Left cardiac atrium (tissue), 4 donors: Measurements from ENCODE around the gene CTSK. TPM values are rescaled to one million over a fixed set of nuclear protein-coding genes. Genes with fewer than 3 reads are reported as not detected.
"Not testable (repeated sequence)": the region's sequence is repeated elsewhere in the genome, so short reads cannot be mapped to it uniquely, and the experiment has no call there.

Source experiments
- ATAC-seq, 2 donors: fragments of 200-7000 bp; cut with Tn5 transposase; one replicate each; pipeline ENCODE4 v1.9.1; 2020; ENCODE audit warnings: mild to moderate bottlenecking in 2 of 2, moderate library complexity in 2 of 2
- DNase-seq: peaks from one replicate; pipeline ENCODE4 v3.0.0-alpha.2; 2020
- intact Hi-C, 2 donors: fragments of 100-400 bp; cut with DNase I; formaldehyde crosslinking; loops; one replicate each; pipeline versions ENCODE4 v1.14.1 to v1.15.1; 2022 to 2023
- total RNA-seq, 2 donors: library from RNA; stranded (reverse); fragmentation: NEBNext Ultra II Directional; extraction: Animal tissue kit (Norgen Biotek cat#: 25700); gene quantifications; one replicate each; pipeline ENCODE4 v1.2.1, GENCODE V29; 2021
- donor health status: DM: no; HTN: yes; CAD: no.
- donor health status: DM: no; HTN: yes; CAD: no; lungs with severe emphysema.
- donor health status: DM: yes; HTN: yes; CAD: no.
- donor health status: Dilated cardiomyopathy.

The CTSK gene
- total RNA-seq, 2 donors from 2014 or later = 17.5 to 18.4 TPM

DNA sequence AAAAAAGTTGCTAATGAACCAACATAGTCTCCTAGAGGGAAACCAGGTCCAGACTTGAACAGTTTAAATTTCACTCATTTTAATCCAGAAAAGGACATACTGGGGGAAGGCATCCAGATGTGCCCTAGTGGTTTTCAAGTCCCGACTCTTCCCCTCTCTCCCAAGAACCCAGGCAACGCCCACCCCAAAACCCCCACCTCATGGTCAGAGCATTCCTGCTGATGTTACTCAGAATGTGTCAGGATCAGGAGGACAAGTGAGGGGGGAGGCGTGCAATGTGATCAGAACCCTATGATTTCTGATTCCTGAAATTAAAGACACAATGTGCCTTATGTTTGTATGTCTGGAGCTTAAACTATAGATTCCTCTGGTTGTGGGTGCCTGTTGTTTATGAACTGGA lies 1.6 kb upstream of the CTSK start:
- no peak for DNase-seq
- no peak for ATAC-seq
- intact Hi-C loops = loop anchor here in 1 of 2 donors (10.0 kb wide), 1 partner anchor 245 kb away; no protein-coding TSS in a partner anchor

DNA sequence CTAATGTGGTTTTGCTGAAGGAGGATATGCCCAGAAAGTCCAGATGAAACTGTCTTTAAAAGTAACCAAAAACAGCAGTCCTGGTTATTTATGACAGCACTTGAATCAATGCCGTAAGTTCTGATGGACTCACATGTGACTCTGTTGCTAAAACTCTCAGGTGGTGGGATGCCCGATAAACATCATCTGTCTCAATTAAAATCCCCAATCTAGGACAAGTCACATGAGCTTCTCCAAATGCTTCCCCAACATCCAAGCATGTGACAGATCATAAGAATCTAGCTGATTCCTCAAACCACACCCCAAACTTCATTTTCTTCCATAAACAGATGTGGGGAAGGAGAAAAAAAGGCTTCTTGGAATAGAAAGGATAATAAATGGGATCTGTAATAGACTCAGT lies 786 bp upstream of the CTSK start:
- ATAC-seq (no peak), DNase-seq (no peak)
- intact Hi-C loops = no loop called here

DNA sequence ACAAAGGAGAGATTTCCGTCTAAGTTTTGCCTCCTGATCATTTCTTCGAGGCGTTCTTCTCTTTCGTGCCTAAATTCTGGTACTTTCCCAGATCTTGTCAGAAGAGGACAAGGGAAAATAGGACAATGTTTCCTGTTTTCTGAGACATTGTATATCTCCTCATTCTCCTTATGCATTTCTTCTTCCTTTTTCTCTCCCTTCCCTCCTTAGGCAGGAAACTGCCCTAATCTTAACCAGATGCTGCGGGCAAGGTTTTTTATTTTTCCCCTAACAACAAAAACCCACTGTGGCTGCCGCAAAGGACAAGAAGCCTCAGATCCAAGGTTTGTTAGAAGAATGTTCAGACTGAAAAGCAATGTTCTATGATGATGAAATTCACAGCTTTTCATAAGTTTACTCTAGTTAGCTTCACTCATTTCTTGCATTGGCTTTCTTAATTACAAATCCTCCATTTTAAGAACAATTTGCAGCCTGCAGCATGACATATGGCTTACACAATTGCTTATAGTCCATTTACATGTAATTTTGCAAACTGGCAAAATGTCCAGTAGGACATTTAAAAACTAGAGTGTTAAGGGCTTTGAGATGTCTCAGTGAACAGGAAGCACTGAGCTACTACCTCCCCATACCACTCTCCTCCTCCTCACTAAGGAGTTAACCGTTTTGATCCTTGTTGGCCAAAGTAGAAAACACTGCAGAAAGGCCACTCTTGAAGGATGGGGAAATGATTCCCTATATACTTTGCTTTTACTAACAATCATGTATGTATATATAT lies 624 bp downstream of the CTSK start:
- ATAC-seq (peak in 1 of 2 donors; percentile 32), DNase-seq (no peak)
- intact Hi-C loops = no loop called here

DNA sequence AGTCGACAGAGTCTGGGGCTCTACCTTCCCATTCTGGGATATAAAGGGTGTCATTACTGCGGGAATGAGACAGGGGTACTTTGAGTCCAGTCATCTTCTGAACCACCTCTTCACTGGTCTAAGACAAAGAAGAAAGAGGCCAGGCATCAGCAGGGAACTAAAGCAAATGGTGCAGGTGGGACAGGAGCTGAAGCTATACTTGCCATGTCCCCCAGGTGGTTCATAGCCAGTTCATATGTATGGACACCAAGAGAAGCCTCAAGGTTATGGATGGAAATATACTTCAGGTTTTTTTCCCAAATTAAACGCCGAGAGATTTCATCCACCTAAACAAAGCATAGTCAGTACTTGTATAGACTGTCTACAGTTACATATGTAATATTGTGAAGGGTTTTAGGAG lies 2.2 kb downstream of the CTSK start:
- ATAC-seq = no peak
- no peak for DNase-seq
- intact Hi-C loops = no loop called here

DNA sequence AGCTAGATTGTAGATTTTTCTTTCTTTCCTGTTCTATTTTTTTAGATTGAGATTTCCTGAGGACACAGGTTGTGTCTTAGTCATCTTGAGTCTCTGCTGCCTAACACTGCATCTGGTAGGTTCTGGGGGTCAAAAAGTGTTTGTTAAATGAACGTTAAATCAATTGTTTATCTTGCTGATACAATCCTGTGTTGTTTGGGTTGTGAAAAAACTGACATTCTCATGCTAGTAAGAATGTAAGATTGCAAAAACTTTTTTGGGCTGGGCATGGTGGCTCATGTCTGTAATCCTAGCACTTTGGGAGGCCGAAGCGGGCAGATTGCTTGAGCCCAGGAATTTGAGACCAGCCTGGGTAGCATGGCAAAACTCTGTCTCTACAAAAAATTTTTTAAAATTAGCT lies 3.4 kb downstream of the CTSK start:
- intact Hi-C loops = no loop called here
- no peak for DNase-seq
- no peak for ATAC-seq

DNA sequence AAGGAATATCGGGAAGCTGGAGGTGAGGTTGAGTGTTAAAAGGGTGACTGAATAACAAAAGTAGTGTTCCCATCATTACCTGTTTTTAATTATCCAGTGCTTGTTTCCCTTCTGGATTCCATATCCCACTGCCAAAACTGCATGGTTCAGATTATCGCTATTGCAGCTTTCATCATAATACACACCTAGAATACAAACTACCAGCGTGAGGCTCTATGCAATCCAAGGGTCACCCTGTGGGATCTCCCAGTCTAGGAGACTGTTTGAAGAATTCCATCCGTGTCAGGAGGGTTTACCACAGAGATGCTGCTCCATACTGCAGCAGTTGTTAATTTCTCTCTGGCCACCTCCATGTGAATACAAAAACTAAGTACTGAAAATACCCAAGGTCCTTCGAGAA lies 9.0 kb downstream of the CTSK start:
- ATAC-seq (no peak), DNase-seq (no peak)
- intact Hi-C loops = loop anchor here in 1 of 2 donors (10.0 kb wide), 1 partner anchor 106 kb away; no protein-coding TSS in a partner anchor

DNA sequence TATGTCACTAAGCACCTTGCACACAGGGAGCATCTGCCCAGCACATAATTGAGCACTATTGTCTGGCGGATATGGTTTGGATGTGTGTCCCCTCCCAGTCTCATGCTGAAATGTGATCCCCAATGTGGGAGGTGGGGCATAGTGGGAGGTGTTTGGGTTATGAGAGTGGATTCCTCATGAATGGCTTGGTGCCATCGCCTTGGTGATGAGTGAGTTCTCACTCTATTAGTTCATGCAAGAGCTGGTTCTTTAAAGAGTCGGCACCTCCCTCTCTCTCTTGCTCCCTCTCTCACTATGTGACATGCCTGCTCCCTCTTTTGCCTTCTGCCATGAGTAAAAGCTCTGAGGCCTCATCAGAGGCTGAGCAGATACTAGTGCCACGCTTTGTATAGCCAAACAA lies 9.5 kb downstream of the CTSK start:
- intact Hi-C loops = loop anchor here in 1 of 2 donors (10.0 kb wide), 1 partner anchor 106 kb away; no protein-coding TSS in a partner anchor
- DNase-seq (no peak), ATAC-seq (no peak)

DNA sequence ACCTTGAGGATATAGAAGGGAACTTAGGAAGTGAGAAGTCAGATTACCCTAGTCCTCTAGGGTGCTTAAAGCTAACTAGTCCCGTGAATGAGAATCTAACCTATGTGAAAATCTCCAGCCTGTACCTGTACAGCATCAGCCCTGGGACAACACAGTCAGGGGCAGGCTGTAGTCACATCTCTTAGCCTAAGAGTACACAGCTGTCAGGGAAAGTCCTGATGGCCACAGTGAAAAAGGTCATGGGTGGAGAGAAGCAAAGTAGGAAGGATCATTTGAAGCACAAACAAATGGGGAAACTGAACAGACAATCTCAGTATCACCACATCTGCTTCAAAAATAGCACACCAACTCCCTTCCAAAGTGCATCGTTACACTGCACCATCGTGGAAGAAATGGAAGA lies 11.7 kb downstream of the CTSK start:
- no peak for ATAC-seq
- intact Hi-C loops = loop anchor here in 1 of 2 donors (10.0 kb wide), 1 partner anchor 108 kb away; no protein-coding TSS in a partner anchor
- no peak for DNase-seq

DNA sequence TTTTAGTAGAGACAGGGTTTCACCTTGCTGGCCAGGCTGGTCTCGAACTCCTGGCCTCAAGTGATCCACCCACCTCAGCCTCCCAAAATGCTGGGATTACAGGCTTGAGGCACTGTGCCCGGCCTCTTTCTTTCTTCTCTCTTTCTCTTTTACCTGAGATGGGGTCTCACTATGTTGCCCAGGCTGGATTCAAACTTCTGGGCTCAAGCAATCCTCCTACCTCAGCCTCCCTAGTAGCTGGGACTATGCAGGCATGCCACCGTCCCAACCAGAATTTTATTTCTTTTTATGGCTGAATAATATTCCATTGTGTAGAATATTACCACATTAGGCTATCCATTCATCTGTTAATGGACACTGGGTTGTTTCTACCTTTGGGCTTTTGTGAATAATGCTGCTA lies 14.3 kb downstream of the CTSK start:
- DNase-seq, ATAC-seq: not testable (repeated sequence)
- intact Hi-C loops = loop anchor here in 1 of 2 donors (10.0 kb wide), 1 partner anchor 111 kb away; no protein-coding TSS in a partner anchor

DNA sequence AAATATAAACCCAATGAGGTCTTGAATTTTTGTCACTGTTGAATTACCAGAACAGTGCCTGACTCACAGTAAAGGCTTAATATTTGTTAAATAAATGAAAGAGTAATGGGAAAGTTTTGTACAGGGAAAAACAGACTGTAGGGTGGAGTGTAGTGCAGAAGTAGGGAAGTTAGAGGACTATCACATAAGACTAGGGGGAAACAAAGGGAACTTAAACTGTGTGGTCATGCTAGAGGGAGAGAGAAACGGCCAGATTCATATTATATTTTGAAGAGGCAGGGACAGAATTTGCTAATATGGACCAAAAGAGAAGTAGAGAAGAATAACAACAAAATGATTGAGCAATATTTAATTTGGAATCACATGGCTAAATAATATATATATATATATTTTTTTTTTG lies 14.8 kb downstream of the CTSK start:
- ATAC-seq = no peak
- DNase-seq = no peak
- intact Hi-C loops = loop anchor here in 1 of 2 donors (10.0 kb wide), 1 partner anchor 112 kb away; no protein-coding TSS in a partner anchor

DNA sequence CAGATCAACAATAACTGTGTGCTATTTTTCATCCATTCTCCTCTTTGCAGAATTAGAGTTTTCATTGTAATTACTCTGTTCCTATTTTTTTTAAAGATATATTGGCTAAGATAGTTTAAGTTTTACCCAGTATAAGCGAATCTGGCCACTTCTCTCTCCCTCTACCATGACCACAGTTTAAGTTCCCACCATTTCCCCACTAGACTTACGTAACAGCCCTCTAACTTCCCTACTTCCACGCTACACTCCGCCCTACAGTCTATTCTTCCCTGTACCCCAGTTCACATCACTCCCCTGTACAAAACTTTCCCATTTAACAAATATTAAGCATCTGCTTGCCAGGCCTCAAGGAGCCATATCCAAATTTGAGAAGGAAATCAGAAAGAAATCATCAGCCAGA lies 16.5 kb downstream of the CTSK start:
- ATAC-seq (peak in 1 of 2 donors; percentile 67), DNase-seq (no peak)
- intact Hi-C loops = loop anchor here in 1 of 2 donors (10.0 kb wide), 1 partner anchor 113 kb away; no protein-coding TSS in a partner anchor

DNA sequence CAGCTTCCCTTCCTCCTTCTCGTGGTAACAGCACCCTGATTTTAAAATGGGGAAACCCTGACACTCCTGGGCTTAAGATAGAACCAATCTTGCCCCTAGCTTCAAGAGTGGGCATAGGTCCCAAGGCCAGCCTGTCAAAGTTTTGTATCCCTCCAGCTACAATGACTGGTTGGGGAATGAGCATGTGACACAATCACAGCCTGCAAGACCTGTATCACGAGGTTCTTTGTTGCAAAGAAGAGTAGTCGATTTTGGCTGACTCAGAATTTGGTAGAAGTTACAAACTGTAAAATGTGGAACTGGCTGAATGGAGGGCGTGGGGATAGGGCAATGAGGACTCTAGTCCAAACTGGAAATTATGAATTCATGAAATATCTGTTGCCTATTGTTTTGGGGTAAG lies 18.7 kb downstream of the CTSK start:
- no peak for DNase-seq
- peak; percentile 41 to 54 for ATAC-seq
- intact Hi-C loops = no loop called here

DNA sequence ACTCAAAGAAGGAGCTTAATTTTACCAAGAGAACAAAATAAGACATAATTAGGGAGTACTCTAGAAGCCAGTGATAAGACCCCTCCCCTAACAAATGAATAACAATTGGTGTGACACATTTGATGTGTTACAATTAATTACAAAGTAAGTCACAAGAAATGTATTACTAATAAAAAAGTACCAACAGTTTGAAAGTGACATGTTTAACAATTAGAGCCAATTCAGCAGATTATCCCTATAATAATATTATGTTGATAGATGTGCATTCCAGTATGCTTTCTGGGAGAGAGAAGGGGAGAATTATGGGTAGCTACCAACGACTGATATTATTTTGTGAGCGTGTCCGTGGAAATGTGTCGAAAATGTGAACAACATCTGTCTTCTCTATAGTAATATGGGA lies 19.1 kb downstream of the CTSK start:
- intact Hi-C loops = no loop called here
- DNase-seq (no peak), ATAC-seq (no peak)

DNA sequence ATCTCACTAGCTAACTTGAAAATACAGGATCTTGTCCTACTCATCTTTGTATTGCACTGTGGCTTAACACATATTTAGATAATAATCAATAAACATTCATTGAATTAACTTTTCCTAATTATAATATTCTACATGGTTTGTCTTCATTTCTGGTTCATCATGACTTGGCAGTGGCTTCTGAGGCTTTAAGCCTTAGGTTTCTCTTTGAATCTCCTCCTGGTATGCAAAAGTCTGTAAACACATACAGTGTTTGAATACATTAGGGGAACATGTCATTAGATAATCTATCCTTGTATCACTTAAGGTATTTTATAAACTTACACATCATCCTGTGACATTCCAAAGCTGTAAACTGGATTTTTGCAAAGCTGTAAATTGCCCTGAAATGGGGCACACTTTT lies 20.6 kb downstream of the CTSK start:
- intact Hi-C loops = no loop called here
- DNase-seq (no peak), ATAC-seq (no peak)

DNA sequence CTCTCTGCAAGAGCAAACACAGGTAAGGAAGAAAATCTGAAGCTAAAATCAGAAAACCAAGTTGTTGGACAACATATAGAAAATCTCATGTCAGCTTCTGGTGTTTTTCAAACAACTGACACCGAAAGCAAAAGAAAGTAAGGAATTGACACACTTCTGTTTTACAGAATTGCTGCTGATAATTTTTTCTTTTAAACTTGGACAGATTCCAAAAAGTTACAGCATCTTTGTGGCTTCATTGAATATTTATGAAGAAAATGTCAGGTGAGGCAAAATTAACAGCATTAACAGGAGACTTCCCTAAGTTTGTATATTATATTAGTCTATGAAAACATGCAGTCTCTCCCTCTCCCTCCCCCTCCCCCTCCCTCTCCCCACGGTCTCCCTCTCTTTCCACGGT lies 27.6 kb downstream of the CTSK start:
- ATAC-seq (no peak), DNase-seq (no peak)
- intact Hi-C loops = no loop called here

DNA sequence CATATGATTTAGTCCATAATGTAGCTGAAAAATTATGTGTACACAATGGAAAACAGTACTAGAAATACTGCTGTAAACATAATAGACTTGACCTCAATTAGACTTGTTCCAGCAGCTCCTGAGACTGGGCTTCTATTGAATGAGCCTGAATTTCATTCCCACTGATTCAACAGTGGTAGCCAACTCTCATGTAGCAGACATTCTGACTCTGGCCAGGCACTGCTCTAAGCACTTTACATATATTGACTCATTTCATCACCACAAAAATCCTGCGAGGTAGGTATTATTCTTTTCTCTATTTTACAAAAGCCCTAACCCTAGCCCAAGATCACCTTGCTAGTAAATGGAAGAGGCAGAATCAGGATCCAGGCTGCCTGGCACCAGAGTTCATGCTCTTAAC lies 29.7 kb downstream of the CTSK start:
- no peak for DNase-seq
- intact Hi-C loops = no loop called here
- ATAC-seq = no peak

DNA sequence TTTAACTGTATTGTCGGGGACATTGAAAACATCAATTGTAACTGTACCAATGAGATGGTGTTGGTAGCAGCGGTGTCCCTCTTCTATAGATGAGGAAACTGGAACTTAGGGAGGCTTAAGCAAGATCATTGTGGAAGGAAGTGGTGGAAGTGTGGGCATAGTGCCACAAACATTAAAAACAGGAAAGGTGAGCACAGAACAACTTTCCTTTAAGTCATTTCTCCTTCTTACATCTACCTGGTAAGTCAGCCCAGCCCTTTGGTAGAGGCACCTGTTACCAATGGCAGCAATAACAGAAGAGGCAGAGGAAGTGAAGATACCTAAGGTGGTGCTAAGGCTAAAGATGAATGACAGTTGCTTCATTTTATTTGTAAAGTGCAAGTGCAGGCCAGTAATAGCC lies 30.5 kb downstream of the CTSK start:
- intact Hi-C loops = no loop called here
- ATAC-seq (no peak), DNase-seq (no peak)

DNA sequence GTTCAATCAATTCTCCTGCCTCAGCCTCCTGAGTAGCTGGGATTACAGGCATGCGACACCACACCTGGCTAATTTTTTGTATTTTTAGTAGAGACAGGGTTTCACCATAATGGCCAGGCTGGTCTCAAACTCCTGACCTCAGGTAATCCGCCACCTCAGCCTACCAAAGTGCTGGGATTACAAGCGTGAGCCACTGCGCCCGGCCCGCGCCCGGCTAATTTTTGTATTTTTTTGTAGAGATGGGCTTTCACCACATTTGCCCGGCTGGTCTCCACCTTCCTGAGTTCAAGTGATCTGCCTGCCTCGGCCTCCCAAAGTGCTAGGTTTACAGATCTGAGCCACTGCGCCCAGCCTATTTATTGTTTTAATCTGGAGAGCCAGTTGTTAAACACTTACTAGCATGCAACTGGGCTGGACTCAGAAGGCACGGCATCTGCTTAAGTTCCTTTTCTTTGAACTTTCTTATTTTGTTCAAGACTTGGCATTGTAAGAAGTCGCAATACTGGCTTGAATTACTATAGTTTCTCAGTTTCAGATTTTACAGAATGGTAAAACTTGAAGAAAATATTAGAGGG lies 32.0 kb downstream of the CTSK start:
- intact Hi-C loops, DNase-seq, ATAC-seq: not testable (repeated sequence)

DNA sequence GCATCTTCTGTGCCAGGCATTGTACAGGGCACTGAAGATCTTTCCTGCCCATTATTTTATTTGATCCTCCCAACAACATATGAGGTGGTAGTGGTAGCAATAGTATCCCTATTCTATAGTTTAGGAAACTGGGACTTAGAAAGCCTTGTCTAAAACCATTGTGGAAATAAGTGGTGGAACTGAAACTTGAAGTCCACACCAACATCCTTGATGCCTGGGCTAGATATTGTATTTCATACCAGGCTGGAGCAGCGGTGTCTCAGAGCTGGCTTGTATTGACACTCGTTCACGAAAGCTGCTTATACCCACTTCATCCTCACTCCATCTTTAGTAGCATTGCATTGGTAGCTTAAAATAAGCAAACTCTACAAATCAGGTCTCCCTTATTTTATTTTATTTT lies 32.8 kb downstream of the CTSK start:
- intact Hi-C loops = no loop called here
- ATAC-seq (no peak), DNase-seq (no peak)

DNA sequence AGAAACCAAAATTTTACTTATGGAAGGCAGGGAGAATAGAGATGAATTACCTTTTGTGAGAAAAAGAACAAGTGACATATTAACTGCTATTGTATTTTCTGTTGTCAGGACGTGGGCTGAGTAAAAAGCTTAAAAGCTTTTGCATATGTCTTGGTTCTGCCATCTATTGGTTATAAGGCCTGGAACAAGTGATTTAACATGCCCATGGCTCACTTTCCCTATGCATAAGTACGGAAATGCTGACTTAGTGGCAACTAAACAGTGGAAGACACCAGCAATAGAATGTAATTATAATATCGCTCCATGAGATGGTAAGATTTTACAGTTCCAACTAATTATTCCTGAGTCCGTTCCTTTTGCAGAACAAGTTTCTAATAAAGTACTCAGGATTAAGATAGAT lies 35.7 kb downstream of the CTSK start:
- no peak for ATAC-seq
- intact Hi-C loops = no loop called here
- DNase-seq = no peak

DNA sequence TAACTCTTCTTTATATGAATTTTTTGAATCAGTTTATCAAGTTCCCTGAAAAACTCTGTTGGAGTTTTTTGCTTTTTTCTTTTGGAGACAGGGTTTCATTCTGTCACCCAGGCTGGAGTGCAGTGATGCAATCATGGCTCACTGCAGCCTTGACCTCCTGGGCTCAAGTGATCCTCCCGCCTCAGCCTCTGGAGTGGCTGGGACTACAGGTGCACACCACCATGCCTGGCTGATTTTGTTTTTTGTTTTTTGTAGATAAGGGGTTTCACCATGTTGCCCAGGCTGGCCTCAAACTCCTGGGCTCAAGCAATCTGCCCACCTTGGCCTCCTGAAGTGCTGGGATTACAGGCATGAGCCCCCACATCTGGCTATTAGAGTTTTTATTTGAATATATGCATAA lies 40.4 kb downstream of the CTSK start:
- intact Hi-C loops, DNase-seq, ATAC-seq: not testable (repeated sequence)
